SK-N-SH (cell line): ENCODE measurements around the gene COL20A1.

Experiments used
- FOSL2 ChIP-seq: IDR thresholded peaks from 2 replicates; pipeline ENCODE4 v1.4.0; 2012; ENCODE audit warnings: low read depth, mild to moderate bottlenecking, moderate library complexity, borderline replicate concordance
- GATA2 ChIP-seq: sonication (generic); formaldehyde crosslinking; IDR thresholded peaks from 2 replicates; pipeline ENCODE4 v1.5.0; 2020; ENCODE audit warnings: mild to moderate bottlenecking, missing genetic modification reagents
- RCOR1 ChIP-seq: fragments of 150-350 bp; IDR thresholded peaks from 2 replicates; pipeline ENCODE4 v1.6.1; 2017; ENCODE audit warnings: antibody characterized with exemption, low read length
- SMC3 ChIP-seq: IDR thresholded peaks from 2 replicates; pipeline ENCODE4 v1.6.1; 2012; ENCODE audit warnings: low read depth, low read length, improper control_type of control experiment
- TAF1 ChIP-seq: IDR thresholded peaks from 2 replicates; pipeline ENCODE4 v1.6.1; 2012; ENCODE audit warnings: low read depth, mild to moderate bottlenecking, low read length, moderate library complexity, borderline replicate concordance
- YY1 ChIP-seq: IDR thresholded peaks from 2 replicates; pipeline ENCODE4 v1.4.0; 2012; ENCODE audit warnings: low read depth, mild to moderate bottlenecking
- TF ChIP-seq, protein P1 (sequence below): fragments of 200-600 bp; sonication (generic); IDR thresholded peaks from 2 replicates; pipeline ENCODE4 v1.6.1; 2017; ENCODE audit warnings: antibody characterized with exemption, mild to moderate bottlenecking, moderate library complexity

DNA sequence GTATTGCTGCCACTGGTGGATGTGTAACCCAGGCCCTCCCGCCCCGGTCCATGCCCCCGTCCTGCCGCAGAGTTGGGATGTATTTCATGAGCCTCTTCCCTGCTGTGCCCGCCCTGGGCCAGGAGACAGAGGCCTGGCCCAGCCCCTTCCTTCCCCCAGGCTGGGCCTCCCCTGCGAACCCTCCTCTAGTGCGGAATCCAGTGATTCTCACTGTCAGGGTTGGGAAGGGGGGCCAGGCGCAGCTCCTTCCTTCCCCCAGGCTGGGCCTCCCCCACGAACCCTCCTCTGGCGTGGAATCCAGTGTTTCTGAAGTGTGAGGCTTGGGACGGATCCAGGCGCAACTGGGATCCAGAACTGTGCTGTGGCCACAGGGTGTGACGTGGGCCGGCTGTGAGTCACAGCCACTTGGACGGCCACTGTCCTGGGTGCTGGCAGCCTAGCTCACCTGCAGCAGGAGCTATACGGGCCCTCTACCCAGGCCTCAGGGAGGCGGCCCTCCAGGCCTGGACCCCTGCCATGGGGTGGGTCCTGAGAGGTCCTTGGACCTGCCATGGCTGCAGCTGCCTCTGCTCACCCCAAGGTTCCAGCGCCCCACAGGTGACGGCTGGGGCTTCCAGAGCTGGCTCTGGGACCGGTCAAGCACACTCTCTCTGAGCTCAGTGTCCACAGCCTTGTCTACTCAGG, 28.3 kb downstream of the COL20A1 start:
- TF ChIP-seq YY1 = no peak
- TF ChIP-seq, protein P1, sequence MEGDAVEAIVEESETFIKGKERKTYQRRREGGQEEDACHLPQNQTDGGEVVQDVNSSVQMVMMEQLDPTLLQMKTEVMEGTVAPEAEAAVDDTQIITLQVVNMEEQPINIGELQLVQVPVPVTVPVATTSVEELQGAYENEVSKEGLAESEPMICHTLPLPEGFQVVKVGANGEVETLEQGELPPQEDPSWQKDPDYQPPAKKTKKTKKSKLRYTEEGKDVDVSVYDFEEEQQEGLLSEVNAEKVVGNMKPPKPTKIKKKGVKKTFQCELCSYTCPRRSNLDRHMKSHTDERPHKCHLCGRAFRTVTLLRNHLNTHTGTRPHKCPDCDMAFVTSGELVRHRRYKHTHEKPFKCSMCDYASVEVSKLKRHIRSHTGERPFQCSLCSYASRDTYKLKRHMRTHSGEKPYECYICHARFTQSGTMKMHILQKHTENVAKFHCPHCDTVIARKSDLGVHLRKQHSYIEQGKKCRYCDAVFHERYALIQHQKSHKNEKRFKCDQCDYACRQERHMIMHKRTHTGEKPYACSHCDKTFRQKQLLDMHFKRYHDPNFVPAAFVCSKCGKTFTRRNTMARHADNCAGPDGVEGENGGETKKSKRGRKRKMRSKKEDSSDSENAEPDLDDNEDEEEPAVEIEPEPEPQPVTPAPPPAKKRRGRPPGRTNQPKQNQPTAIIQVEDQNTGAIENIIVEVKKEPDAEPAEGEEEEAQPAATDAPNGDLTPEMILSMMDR = no peak
- TF ChIP-seq TAF1 = no peak
- no peak for TF ChIP-seq SMC3
- TF ChIP-seq GATA2 (CRISPR knock-in tag) = no peak
- TF ChIP-seq FOSL2 = no peak
- no peak for TF ChIP-seq RCOR1
